DMS153 treated with DMSO at 0.1 percent for 48 hours (cell line): ENCODE data around the gene SCG3.

Experiments
- DNase-seq: peaks from one replicate; lab custom pipeline; 2025; ENCODE audit not compliant: unreplicated experiment; lab: John Stamatoyannopoulos, UW

SCG3 gene

GRCh38 chr15:51726302-51727073, 45.2 kb downstream of the SCG3 start:
- DNase-seq, result no peak

DNA sequence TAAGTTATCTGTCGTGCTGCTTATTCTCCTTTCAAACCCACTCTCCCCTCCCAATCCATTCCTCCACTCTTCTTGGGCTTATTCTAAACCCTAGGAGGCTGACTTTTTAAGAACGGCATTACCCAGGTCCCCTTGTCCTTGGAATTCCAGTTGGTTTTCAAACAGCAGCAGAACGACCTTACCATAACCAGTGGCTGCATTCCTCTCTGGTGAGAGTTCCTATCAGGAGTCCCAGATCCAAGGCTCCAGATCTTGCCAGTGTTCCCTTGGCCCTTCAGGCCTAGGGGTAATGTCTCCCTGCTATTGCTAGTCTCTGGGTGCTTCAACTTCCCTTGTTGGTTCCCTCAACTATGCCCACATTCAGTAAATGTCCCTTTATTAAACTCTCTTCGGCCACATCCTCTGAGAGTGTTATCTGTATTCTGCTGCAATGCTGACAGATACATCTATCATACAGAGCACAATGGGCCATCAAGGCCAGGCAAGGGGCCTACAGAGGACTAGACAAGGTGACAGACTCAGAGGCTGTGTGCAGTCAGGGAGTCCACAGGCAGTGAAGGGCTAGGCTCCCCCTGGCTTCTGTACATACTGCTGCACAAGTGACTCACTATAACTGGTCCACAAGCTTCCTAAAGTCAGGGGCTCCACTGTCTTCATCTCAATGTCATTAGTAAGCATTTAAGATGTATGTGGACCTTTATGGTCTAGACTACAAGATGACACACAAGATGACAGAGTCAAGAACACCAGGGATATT, 46.0 kb downstream of the SCG3 start:
- DNase-seq, result no peak

GRCh38 chr15:51731549-51732267, 50.4 kb downstream of the SCG3 start:
- DNase-seq, result no peak

GRCh38 chr15:51732646-51733045, 51.3 kb downstream of the SCG3 start:
- DNase-seq, result no peak

GRCh38 chr15:51735228-51736010, 54.1 kb downstream of the SCG3 start:
- no peak for DNase-seq

GRCh38 chr15:51736069-51736468, 54.8 kb downstream of the SCG3 start:
- DNase-seq, result no peak

GRCh38 chr15:51736751-51737521, 55.6 kb downstream of the SCG3 start:
- no peak for DNase-seq

GRCh38 chr15:51737522-51738305, 56.4 kb downstream of the SCG3 start, which contains the start of gene LYSMD2:
TSS of gene LYSMD2 (minus strand) at chr15:51737655. CDS start at chr15:51737622, 33 bp downstream.
- DNase-seq, result no peak

- DNase-seq, result no peak
Observed at GRCh38 chr15:51738553-51738952, 57.2 kb downstream of the SCG3 start.

DNA sequence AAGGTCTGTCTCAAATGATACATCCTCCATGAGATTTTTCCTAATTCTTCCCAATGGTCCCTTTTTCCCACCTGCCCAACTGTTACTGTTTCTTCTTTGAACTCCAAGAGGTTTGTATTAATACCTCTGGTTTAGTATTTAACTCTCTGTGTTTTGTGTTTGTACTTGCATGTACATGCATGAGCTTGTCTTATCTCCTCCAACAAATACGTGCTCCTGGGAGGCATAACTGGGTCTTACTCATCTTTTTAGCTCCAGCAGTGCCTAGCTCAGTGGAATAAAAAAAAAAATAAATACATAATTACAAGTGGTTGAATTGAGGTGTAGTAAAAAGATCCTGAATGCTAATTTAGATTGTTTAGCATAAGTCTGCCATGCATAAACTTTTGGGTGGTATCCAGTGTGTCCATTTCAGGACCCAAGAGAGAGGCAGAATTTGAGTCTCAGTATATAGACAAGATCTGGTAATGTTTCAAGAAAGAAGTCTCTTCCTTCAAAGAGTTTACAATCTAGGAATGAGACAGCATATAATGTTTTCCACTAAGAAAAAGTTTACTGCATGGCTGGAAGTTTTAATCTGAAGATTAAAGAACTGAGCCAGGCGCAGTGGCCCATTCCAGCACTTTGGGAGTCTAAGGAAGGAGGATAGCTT, 57.9 kb downstream of the SCG3 start:
- DNase-seq, result no peak

DNA sequence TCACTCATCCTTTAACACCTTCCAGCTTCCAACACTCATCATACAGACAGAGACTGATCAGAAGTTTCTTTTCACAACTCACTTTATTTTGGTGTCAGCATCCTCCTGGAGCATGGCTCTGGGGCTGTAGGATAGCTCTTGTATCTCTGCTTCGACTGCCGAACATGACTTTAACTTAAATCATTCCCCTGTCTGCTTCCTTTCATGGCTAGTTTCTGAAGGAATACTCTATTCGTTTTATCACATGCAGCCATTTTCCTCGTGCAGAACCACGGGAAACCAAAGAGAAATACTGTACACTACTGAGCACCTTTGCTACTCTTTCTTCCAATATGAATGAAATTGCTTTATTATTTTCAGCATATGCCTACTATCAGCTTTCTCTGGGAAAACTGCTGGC, 68.0 kb downstream of the SCG3 start:
- DNase-seq, result no peak

DNA sequence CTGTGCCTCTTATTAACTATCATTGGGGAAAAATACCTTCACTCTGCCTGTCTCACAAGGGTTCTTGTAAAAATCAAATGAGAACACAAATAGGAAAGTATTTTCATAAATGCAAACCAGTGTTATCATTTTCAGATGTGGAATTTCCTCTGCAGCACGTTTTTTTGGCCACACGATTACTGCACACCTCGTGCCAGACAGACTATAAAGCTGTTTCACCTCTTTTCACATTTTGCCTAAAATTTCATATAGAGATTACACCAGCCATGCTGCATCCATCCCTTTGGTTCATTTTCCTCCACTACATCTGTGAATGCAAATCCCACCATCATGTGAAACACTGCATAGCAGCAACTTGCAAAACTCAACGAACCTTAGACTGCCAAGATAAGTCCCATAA, 68.9 kb downstream of the SCG3 start:
- DNase-seq, result no peak

GRCh38 chr15:51750792-51751696, 69.7 kb downstream of the SCG3 start, which contains the start of gene TMOD2:
TSS of gene TMOD2 (plus strand) at chr15:51751597. CDS start at chr15:51766442, 14,845 bp downstream.
- peak; percentile 18 for DNase-seq

DNA sequence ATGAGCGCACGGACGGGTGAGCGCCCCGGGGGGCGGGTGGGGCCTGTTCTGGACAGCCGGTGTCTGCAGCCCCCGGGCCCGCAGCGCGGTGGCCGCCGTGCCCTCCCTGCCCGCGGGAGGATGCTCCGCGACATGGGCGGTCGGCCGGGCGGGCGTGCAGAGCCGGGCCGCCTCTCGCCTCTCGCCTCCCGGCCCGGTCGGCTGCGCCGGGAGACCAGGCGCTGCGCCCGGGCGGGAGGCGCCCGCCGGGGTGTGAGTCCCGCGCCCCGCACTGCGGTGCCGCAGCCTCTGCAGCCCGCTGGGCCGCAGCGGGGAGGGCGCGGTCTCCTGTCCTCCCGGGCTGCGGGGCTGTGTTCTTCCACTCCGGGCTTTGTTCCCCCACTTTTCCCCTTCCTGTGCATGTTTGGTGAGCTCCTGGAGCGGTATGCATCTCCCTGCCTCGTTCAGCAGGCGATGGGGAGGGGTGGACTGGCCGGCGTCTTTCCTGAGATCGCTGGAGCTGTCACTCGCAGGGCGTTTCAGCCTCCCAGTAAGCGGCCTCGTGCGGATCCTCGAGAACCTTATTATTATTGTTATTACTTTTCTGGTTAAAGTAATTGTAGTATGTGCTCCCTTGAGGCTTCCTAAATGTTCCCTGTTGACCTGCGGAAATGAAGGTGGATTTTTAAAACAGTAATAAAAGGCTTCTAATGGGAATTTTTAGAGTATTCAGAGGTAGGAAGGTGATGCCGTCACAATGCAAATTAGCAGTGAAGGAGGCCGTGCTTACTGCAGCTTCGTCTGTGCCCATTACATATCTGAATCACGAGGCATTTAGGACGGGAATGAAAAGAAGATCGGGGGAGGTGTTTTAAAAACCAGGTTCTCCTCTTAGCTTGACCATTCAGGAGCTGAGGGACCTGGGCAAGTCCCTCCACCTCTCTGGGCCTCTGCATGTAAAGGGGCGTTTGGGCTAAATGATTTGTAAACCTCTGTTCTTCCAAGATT, 70.7 kb downstream of the SCG3 start:
- DNase-seq, result no peak

- no peak for DNase-seq
Observed at GRCh38 chr15:51752888-51753287, 71.6 kb downstream of the SCG3 start.

DNA sequence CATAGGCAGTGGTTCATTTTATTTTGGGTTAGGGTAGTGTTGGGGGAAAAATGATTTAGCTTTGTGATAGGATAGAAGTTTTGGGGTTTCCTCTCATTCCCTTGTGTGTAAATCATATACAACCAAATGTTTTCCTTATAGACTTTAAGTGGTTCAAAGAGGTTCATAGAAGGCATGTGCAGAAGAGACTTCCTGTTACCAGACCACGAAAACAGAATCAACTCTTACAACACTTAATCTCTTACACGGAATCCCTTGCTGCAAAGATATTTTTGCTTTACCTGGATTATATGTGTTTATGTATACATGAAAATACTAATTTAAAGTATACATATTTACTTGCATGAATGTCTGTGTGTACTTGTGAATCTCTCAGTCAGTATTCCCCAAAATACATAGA, 73.0 kb downstream of the SCG3 start:
- no peak for DNase-seq

DNA sequence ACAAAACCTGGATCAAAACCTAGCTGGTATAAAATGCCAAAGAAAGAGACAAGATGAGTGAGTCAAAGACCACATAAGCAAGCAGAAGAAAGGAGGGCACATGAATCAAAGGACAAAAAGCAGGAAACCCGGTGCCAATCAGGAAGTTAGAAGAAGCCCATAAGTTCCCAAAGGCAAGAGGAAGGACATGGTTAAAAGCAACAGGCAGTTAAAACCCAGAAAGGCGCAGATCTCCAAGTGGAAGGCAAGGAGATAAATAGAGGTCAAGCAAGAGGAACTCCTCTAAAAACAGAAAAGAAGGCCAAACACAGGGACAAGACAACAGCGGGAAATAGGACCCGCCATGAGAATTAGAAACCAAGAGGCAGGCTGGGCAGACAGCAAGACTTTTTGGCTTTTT, 74.5 kb downstream of the SCG3 start:
- DNase-seq, result no peak
